HFFc6 (cell line): ENCODE data around the gene SMAP2. TPM values are rescaled to one million over a fixed set of nuclear protein-coding genes. Genes with fewer than 3 reads are reported as not detected.

ENCODE experiments used
- DNase-seq: peaks from one replicate; pipeline ENCODE4 v3.0.0-alpha.2; 2018
- H3K27ac Mint-ChIP-seq: 2 replicates; pipeline ENCODE4 v1.8.0; 2020; ENCODE audit warnings: mild to moderate bottlenecking, mixed read lengths
- H3K27me3 Mint-ChIP-seq: 2 replicates; pipeline ENCODE4 v1.8.0; 2021; ENCODE audit warnings: mild to moderate bottlenecking, moderate library complexity, mixed read lengths; ENCODE audit not compliant: insufficient read depth
- H3K36me3 Mint-ChIP-seq: 2 replicates; pipeline ENCODE4 v1.8.0; 2021; ENCODE audit warnings: low read depth, mixed read lengths
- H3K4me1 Mint-ChIP-seq: 2 replicates; pipeline ENCODE4 v1.8.0; 2020; ENCODE audit warnings: low read depth, mixed read lengths
- H3K4me3 Mint-ChIP-seq: 2 replicates; pipeline ENCODE4 v1.8.0; 2020; ENCODE audit warnings: mild to moderate bottlenecking, moderate library complexity, mixed read lengths
- H3K9me3 Mint-ChIP-seq: 2 replicates; pipeline ENCODE4 v1.8.0; 2020; ENCODE audit warnings: mild to moderate bottlenecking, mixed read lengths
- CTCF ChIP-seq: fragments of 200-600 bp; sonication (generic); IDR thresholded peaks from 2 replicates; pipeline ENCODE4 v1.5.0; 2021; ENCODE audit warnings: antibody characterized with exemption, mild to moderate bottlenecking
- total RNA-seq, 6 experiments: library from RNA; stranded (reverse); fragmentation: NEBNext Ultra II Directional; extraction: Animal tissue kit (Norgen Biotek cat#: 25700); gene quantifications; 2 replicates in 1 of 6; 3 replicates in 5 of 6; pipeline ENCODE4 v1.2.3, GENCODE V29; 2021

The SMAP2 gene
- total RNA-seq, 6 experiments from 2014 or later = 27.7 to 37.5 (median 32.7) TPM

GRCh38 chr1:40451238-40451585 is 77.7 kb downstream of the SMAP2 start:
- H3K27me3 Mint-ChIP-seq = no peaks in the 10 kb centered on the region; the same call in 1 of the 2 replicates

GRCh38 chr1:40454873-40455272 is 81.3 kb downstream of the SMAP2 start:
- Mint-ChIP-seq H3K4me3 (no peak overlapping the region), H3K36me3 (peaks cover 88% of the 10 kb centered on the region), H3K9me3 (peaks cover 93% of the 10 kb centered on the region), H3K27ac (no peak overlapping the region), H3K27me3 (peaks cover 1% of the 10 kb centered on the region; the same call in 1 of the 2 replicates), H3K4me1 (peaks cover 13% of the 10 kb centered on the region)
- DNase-seq = no peak
- no peak for TF ChIP-seq CTCF

More at GRCh38 chr1:40451238-40451585, 77.7 kb downstream of the SMAP2 start:
- H3K4me3 Mint-ChIP-seq = peak overlapping the region; percentile 93
- H3K36me3 Mint-ChIP-seq = peaks cover 56% of the 10 kb centered on the region
- DNase-seq = no peak
- no peak for TF ChIP-seq CTCF
- H3K27ac Mint-ChIP-seq = peak overlapping the region; percentile 85
- H3K4me1 Mint-ChIP-seq = peaks cover 23% of the 10 kb centered on the region
- H3K9me3 Mint-ChIP-seq = peaks cover 60% of the 10 kb centered on the region

GRCh38 chr1:40462956-40463590 is 89.5 kb downstream of the SMAP2 start:
- no peak for TF ChIP-seq CTCF
- peaks cover 100% of the 10 kb centered on the region for H3K9me3 Mint-ChIP-seq
- H3K4me3 Mint-ChIP-seq = no peak overlapping the region
- 0 out of 2 replicates have a peak, but pooled peaks cover 1% of the 10 kb centered on the region for H3K27me3 Mint-ChIP-seq
- no peak for DNase-seq
- H3K36me3 Mint-ChIP-seq = peaks cover 86% of the 10 kb centered on the region
- no peak overlapping the region for H3K27ac Mint-ChIP-seq
- H3K4me1 Mint-ChIP-seq = no peaks in the 10 kb centered on the region

GRCh38 chr1:40469327-40469726 is 95.8 kb downstream of the SMAP2 start:
- peaks cover 100% of the 10 kb centered on the region for H3K9me3 Mint-ChIP-seq
- no peak for DNase-seq
- H3K27ac Mint-ChIP-seq = no peak overlapping the region
- H3K27me3 Mint-ChIP-seq = no peaks in the 10 kb centered on the region
- H3K36me3 Mint-ChIP-seq = peaks cover 76% of the 10 kb centered on the region
- TF ChIP-seq CTCF = no peak
- no peak overlapping the region for H3K4me3 Mint-ChIP-seq
- no peaks in the 10 kb centered on the region for H3K4me1 Mint-ChIP-seq

Other genes starting within 250 kb of the SMAP2 start
- gene RLF, start 212.3 kb upstream of the SMAP2 start, total RNA-seq = 10 to 100 TPM in 1 of 6 experiments, 1 to 10 TPM in 5; 7.2 to 10.2 (median 8.8) TPM
- gene TMCO2, start 125.8 kb upstream of the SMAP2 start, total RNA-seq = not detected
- gene ZMPSTE24, start 115.5 kb upstream of the SMAP2 start, total RNA-seq = 10 to 100 TPM; 66.4 to 79.3 (median 78.3) TPM
- gene COL9A2, start 56.4 kb upstream of the SMAP2 start, total RNA-seq = under 1 TPM; 0.07 to 0.48 (median 0.32) TPM
- 1 to 10 TPM; 3.2 to 4.3 (median 3.7) TPM for gene ZFP69B, start 76.7 kb downstream of the SMAP2 start, total RNA-seq
- 1 to 10 TPM in 4 of 6 experiments, under 1 TPM in 2; 0.17 to 2.2 (median 2.0) TPM for gene ZFP69, start 103.6 kb downstream of the SMAP2 start, total RNA-seq
- gene EXO5, start 135.0 kb downstream of the SMAP2 start, total RNA-seq = 1 to 10 TPM; 7.4 to 8.6 (median 8.1) TPM
- gene ZNF684, start 157.9 kb downstream of the SMAP2 start, total RNA-seq = 1 to 10 TPM; 1.6 to 3.2 (median 2.6) TPM